Measurements from ENCODE around the gene ENDOV. TPM values are rescaled to one million over a fixed set of nuclear protein-coding genes. Genes with fewer than 3 reads are reported as not detected.

The ENDOV gene
- total and polyA plus RNA-seq, 4 donors: 5.7 to 11.9 (median 8.3) TPM

GRCh38 chr17:80463784-80464400 lies 48.9 kb downstream of the ENDOV start:
- no peaks in the 10 kb centered on the region for H3K36me3 ChIP-seq (ENCODE audit: control insufficient read depth in 4 of 4, insufficient read depth in 3 of 4, low read depth in 1 of 4, low read length in 3 of 4)
- no peaks in the 10 kb centered on the region for H3K4me1 ChIP-seq (ENCODE audit: control insufficient read depth in 4 of 4, insufficient read depth in 4 of 4, low read length in 3 of 4)
- no peaks in the 10 kb centered on the region for H3K9me3 ChIP-seq (ENCODE audit: control insufficient read depth in 4 of 4, low read length in 3 of 4)
- H3K4me3 ChIP-seq (ENCODE audit: low read depth in 1 of 3, low read length in 3 of 3): no peak overlapping the region
- no peak overlapping the region for H3K27ac ChIP-seq (ENCODE audit: low read depth in 1 of 2, low read length in 2 of 2)
- TF ChIP-seq REST (IDR thresholded peaks at IDR 0.05): no peak
- TF ChIP-seq NR2F2 (IDR thresholded peaks at IDR 0.05): no peak
- no peak for TF ChIP-seq ATF3 (IDR thresholded peaks at IDR 0.05)
- TF ChIP-seq FOXA2 (IDR thresholded peaks at IDR 0.05): no peak
- no peak for TF ChIP-seq ZBTB33 (IDR thresholded peaks at IDR 0.05)
- TF ChIP-seq CTCF (IDR thresholded peaks at IDR 0.05; ENCODE audit: low read depth, low read length, missing input control): no peak
- no peak for TF ChIP-seq FOXA1 (IDR thresholded peaks at IDR 0.05)
- no peak for TF ChIP-seq EGR1 (IDR thresholded peaks at IDR 0.05; ENCODE audit: low read depth in 2 of 2)
- H3K9ac ChIP-seq (ENCODE audit: low read depth in 1 of 2, low read length in 2 of 2): no peak overlapping the region
- H3K27me3 ChIP-seq (ENCODE audit: control insufficient read depth in 4 of 4, insufficient read depth in 4 of 4, low read length in 3 of 4): peaks cover 0 to 15% (median under 1%) of the 10 kb centered on the region in 4 donors
- DNase-seq (ENCODE audit: low spot score): no peak
- 62% methylated on average over 13 of the region's 13 CpGs for WGBS

- H3K9ac ChIP-seq (ENCODE audit: low read depth in 1 of 2, low read length in 2 of 2): no peak overlapping the region
- no peaks in the 10 kb centered on the region for H3K9me3 ChIP-seq (ENCODE audit: control insufficient read depth in 4 of 4, low read length in 3 of 4)
- 86% methylated on average over 8 of the region's 8 CpGs for WGBS
- no peak overlapping the region for H3K4me3 ChIP-seq (ENCODE audit: low read depth in 1 of 3, low read length in 3 of 3)
- H3K36me3 ChIP-seq (ENCODE audit: control insufficient read depth in 4 of 4, insufficient read depth in 3 of 4, low read depth in 1 of 4, low read length in 3 of 4): no peaks in the 10 kb centered on the region
- H3K27me3 ChIP-seq (ENCODE audit: control insufficient read depth in 4 of 4, insufficient read depth in 4 of 4, low read length in 3 of 4): peaks cover 0 to 15% (median under 1%) of the 10 kb centered on the region in 4 donors
- H3K4me1 ChIP-seq (ENCODE audit: control insufficient read depth in 4 of 4, insufficient read depth in 4 of 4, low read length in 3 of 4): no peaks in the 10 kb centered on the region
- H3K27ac ChIP-seq (ENCODE audit: low read depth in 1 of 2, low read length in 2 of 2): no peak overlapping the region
- no peak for DNase-seq (ENCODE audit: low spot score)
- TF ChIP-seq ZBTB33 (IDR thresholded peaks at IDR 0.05) (no peak), EGR1 (IDR thresholded peaks at IDR 0.05; ENCODE audit: low read depth in 2 of 2) (no peak), NR2F2 (IDR thresholded peaks at IDR 0.05) (no peak), GABPA (IDR thresholded peaks at IDR 0.05 in 1 of 2, conservative IDR thresholded peaks at IDR 0.05 in 1 of 2) (no peak), FOXA1 (IDR thresholded peaks at IDR 0.05) (no peak), REST (IDR thresholded peaks at IDR 0.05) (no peak), JUND (IDR thresholded peaks at IDR 0.05) (no peak), HNF4A (conservative IDR thresholded peaks at IDR 0.05) (no peak), ATF3 (IDR thresholded peaks at IDR 0.05) (no peak), RXRA (IDR thresholded peaks at IDR 0.05) (no peak), MAX (IDR thresholded peaks at IDR 0.05) (no peak), SP1 (IDR thresholded peaks at IDR 0.05) (no peak), RAD21 (IDR thresholded peaks at IDR 0.05) (no peak), YY1 (IDR thresholded peaks at IDR 0.05) (no peak), HNF4G (IDR thresholded peaks at IDR 0.05) (no peak)
Observed at GRCh38 chr17:80464486-80464885, 49.5 kb downstream of the ENDOV start.

All from liver (tissue), 9 donors.